ENCODE measurements around the gene MON1B. TPM values are rescaled to one million over a fixed set of nuclear protein-coding genes. Genes with fewer than 3 reads are reported as not detected.
"Not testable (repeated sequence)": the region's sequence is repeated elsewhere in the genome, so short reads cannot be mapped to it uniquely, and the experiment has no call there.

Gene MON1B
- polyA plus RNA-seq, 1 donor (not counting 4 experiments of a cell fraction or from before 2014, with no cell fraction given): 9.7 TPM

DNA sequence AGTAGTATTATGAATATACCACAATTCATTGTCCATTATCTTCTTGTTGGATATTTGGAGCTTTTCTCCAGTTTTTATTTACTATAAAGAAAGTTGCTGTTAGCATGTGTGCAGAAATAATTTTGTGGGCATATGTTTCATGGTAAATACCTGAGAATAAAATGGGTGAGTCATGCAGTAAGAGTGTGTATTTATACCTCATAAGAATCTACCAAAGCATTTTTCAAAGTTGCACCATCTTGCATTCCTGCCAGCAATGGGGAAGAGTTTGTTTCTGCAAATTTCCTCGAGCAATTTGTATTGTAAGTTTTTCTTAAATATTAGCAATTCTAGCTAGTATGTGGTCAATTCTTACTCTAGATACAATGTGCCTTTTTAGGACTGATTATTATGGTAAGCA, 7.9 kb upstream of the MON1B start:
- H3K9ac ChIP-seq (ENCODE audit: control insufficient read depth, extremely low read depth, insufficient read depth, low read length): no peak overlapping the region
- H3K79me2 ChIP-seq (ENCODE audit: control insufficient read depth, insufficient read depth, low read length): no peaks in the 10 kb centered on the region
- H3K27me3 ChIP-seq (ENCODE audit: control insufficient read depth, extremely low read depth, insufficient read depth, low read length): no peaks in the 10 kb centered on the region
- DNase-seq (ENCODE audit: low read depth, low spot score) (no peak), FAIRE-seq (peak; percentile 41)
- dilution Hi-C loops (cut with MboI; ENCODE audit: extremely low pct_ligation_motif_present, low sequenced_read_pairs): no loop called here
- no peaks in the 10 kb centered on the region for H3K9me3 ChIP-seq (ENCODE audit: control insufficient read depth, low read depth, low read length)
- H3K9me1 ChIP-seq (ENCODE audit: control insufficient read depth, extremely low read depth, insufficient read depth, low read length): no peaks in the 10 kb centered on the region
- no peaks in the 10 kb centered on the region for H3K4me1 ChIP-seq (ENCODE audit: control insufficient read depth, extremely low read depth, insufficient read depth, low read length)
- no peak for TF ChIP-seq EZH2 (IDR thresholded peaks at IDR 0.05; ENCODE audit: low read length)
- TF ChIP-seq, protein P1, sequence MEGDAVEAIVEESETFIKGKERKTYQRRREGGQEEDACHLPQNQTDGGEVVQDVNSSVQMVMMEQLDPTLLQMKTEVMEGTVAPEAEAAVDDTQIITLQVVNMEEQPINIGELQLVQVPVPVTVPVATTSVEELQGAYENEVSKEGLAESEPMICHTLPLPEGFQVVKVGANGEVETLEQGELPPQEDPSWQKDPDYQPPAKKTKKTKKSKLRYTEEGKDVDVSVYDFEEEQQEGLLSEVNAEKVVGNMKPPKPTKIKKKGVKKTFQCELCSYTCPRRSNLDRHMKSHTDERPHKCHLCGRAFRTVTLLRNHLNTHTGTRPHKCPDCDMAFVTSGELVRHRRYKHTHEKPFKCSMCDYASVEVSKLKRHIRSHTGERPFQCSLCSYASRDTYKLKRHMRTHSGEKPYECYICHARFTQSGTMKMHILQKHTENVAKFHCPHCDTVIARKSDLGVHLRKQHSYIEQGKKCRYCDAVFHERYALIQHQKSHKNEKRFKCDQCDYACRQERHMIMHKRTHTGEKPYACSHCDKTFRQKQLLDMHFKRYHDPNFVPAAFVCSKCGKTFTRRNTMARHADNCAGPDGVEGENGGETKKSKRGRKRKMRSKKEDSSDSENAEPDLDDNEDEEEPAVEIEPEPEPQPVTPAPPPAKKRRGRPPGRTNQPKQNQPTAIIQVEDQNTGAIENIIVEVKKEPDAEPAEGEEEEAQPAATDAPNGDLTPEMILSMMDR (optimal IDR thresholded peaks at IDR 0.05 in 1 of 3, IDR thresholded peaks at IDR 0.05 in 1 of 3, conservative IDR thresholded peaks at IDR 0.05 in 1 of 3; ENCODE audit: extremely low read depth in 1 of 3, insufficient read depth in 2 of 3, low read length in 3 of 3): no peak
- no peak overlapping the region for H3K27ac ChIP-seq (ENCODE audit: control insufficient read depth, insufficient read depth, low read length)
- no peak overlapping the region for H2AFZ ChIP-seq (ENCODE audit: control insufficient read depth, low read length)
- peak overlapping the region; percentile 14 for H3K4me2 ChIP-seq (ENCODE audit: control insufficient read depth, extremely low read depth, insufficient read depth, low read depth, low read length)
- H3K4me3 ChIP-seq (ENCODE audit: control insufficient read depth in 2 of 3, extremely low read depth in 1 of 3, insufficient read depth in 2 of 3, low read depth in 1 of 3, low read length in 3 of 3): no peak overlapping the region
- no peaks in the 10 kb centered on the region for H3K36me3 ChIP-seq (ENCODE audit: control insufficient read depth in 2 of 2, extremely low read depth in 1 of 2, insufficient read depth in 2 of 2, low read length in 2 of 2)
- no peaks in the 10 kb centered on the region for H4K20me1 ChIP-seq (ENCODE audit: control insufficient read depth, extremely low read depth, insufficient read depth, low read length)

DNA sequence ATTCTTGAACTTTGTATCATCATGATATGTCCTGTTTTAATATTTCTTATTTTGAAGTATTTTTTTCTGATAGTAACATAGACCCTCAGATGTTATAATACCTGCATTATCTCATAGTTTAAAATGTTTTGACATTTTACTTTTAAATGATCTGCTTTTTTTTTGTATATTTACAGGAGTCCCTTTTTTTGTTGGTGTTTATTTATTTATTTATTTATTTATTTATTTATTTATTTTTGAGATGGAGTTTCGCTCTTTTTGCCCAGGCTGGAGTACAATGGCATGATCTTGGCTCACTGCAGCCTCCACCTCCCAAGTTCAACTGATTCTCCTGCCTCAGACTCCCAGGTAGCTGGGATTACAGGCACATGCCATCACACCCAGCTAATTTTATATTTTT, 4.7 kb upstream of the MON1B start:
- H3K27me3 ChIP-seq (ENCODE audit: control insufficient read depth, extremely low read depth, insufficient read depth, low read length); H3K4me3 ChIP-seq (ENCODE audit: control insufficient read depth in 2 of 3, extremely low read depth in 1 of 3, insufficient read depth in 2 of 3, low read depth in 1 of 3, low read length in 3 of 3); H3K4me1 ChIP-seq (ENCODE audit: control insufficient read depth, extremely low read depth, insufficient read depth, low read length); H3K79me2 ChIP-seq (ENCODE audit: control insufficient read depth, insufficient read depth, low read length); H3K9ac ChIP-seq (ENCODE audit: control insufficient read depth, extremely low read depth, insufficient read depth, low read length); FAIRE-seq; H3K9me1 ChIP-seq (ENCODE audit: control insufficient read depth, extremely low read depth, insufficient read depth, low read length); dilution Hi-C loops (cut with MboI; ENCODE audit: extremely low pct_ligation_motif_present, low sequenced_read_pairs); H4K20me1 ChIP-seq (ENCODE audit: control insufficient read depth, extremely low read depth, insufficient read depth, low read length); H3K9me3 ChIP-seq (ENCODE audit: control insufficient read depth, low read depth, low read length); DNase-seq (ENCODE audit: low read depth, low spot score); H3K27ac ChIP-seq (ENCODE audit: control insufficient read depth, insufficient read depth, low read length); H3K36me3 ChIP-seq (ENCODE audit: control insufficient read depth in 2 of 2, extremely low read depth in 1 of 2, insufficient read depth in 2 of 2, low read length in 2 of 2); H3K4me2 ChIP-seq (ENCODE audit: control insufficient read depth, extremely low read depth, insufficient read depth, low read depth, low read length); H2AFZ ChIP-seq (ENCODE audit: control insufficient read depth, low read length): not testable (repeated sequence)

DNA sequence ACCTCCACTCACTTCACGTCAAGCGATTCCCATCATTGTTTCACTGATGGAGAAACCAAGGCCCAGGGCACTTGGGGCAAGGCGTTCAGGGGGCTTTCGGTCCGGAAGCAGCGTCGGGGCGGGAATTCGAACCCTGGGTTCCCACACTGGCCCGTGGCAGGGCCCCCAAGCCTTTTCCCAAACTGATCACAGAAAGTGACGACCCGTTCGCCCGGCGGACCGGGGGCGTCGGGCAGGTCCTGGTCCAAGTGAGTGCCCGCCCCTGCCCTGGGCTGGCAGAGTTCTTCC, 856 bp upstream of the MON1B start:
- Histone ChIP-seq H2AFZ (ENCODE audit: control insufficient read depth, low read length) (peak overlapping the region; percentile 90), H3K4me3 (ENCODE audit: control insufficient read depth in 2 of 3, extremely low read depth in 1 of 3, insufficient read depth in 2 of 3, low read depth in 1 of 3, low read length in 3 of 3) (peak overlapping the region; percentile 70 to 93 (median 92)), H4K20me1 (ENCODE audit: control insufficient read depth, extremely low read depth, insufficient read depth, low read length) (no peaks in the 10 kb centered on the region), H3K27ac (ENCODE audit: control insufficient read depth, insufficient read depth, low read length) (peak overlapping the region; percentile 83), H3K9me3 (ENCODE audit: control insufficient read depth, low read depth, low read length) (no peaks in the 10 kb centered on the region), H3K9ac (ENCODE audit: control insufficient read depth, extremely low read depth, insufficient read depth, low read length) (peak overlapping the region; percentile 86), H3K4me1 (ENCODE audit: control insufficient read depth, extremely low read depth, insufficient read depth, low read length) (peaks cover 10% of the 10 kb centered on the region), H3K36me3 (ENCODE audit: control insufficient read depth in 2 of 2, extremely low read depth in 1 of 2, insufficient read depth in 2 of 2, low read length in 2 of 2) (peaks cover 9 to 10% of the 10 kb centered on the region in 2 experiments), H3K4me2 (ENCODE audit: control insufficient read depth, extremely low read depth, insufficient read depth, low read depth, low read length) (peak overlapping the region; percentile 85), H3K79me2 (ENCODE audit: control insufficient read depth, insufficient read depth, low read length) (peaks cover 31% of the 10 kb centered on the region), H3K9me1 (ENCODE audit: control insufficient read depth, extremely low read depth, insufficient read depth, low read length) (no peaks in the 10 kb centered on the region), H3K27me3 (ENCODE audit: control insufficient read depth, extremely low read depth, insufficient read depth, low read length) (no peaks in the 10 kb centered on the region)
- FAIRE-seq (no peak), DNase-seq (ENCODE audit: low read depth, low spot score) (no peak)
- TF ChIP-seq EZH2 (IDR thresholded peaks at IDR 0.05; ENCODE audit: low read length): no peak
- TF ChIP-seq, protein P1 (optimal IDR thresholded peaks at IDR 0.05 in 1 of 3, IDR thresholded peaks at IDR 0.05 in 1 of 3, conservative IDR thresholded peaks at IDR 0.05 in 1 of 3; ENCODE audit: extremely low read depth in 1 of 3, insufficient read depth in 2 of 3, low read length in 3 of 3): no peak
- dilution Hi-C loops (cut with MboI; ENCODE audit: extremely low pct_ligation_motif_present, low sequenced_read_pairs): no loop called here
